Measurements from ENCODE around the gene PSAPL1.

DNA sequence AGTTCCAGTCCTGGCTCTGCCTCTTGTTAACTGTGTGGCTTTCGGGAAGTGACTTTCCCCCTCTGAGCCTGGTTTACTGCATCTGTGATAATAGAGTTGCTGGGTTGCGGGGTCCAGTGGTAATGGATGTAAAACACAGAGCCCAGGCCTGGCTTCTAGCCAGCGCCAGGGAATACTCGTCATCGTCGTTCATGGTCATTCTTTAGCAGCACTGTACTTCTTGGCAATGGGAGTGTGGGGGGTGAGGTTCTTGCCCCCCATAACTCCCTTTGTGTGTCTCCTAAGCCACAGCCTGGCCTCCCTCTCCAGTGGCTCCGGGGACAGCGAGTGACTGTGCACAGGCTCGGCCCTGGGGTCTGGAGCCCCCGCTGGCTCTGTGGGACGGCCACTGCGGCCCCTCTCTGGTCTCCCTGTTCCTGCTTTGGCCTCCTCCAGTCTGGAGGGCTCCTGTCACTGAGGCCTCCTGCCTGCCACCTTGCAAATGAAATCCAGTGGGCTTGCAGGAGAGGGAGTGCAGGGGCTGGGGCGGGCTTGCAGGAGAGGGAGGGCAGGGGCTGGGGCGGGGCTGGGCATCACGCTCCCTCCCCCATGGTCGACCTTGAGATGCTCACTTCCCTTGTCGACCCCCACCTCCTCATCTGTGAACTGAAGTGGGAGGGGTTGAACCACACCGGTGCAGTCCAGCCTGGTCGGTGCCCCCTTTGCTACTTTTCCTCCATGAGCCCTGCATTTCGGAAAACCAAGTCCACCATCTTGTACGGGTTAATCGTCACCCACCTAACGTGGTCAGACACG, 13.2 kb downstream of the PSAPL1 start:
- TF ChIP-seq, protein P1, sequence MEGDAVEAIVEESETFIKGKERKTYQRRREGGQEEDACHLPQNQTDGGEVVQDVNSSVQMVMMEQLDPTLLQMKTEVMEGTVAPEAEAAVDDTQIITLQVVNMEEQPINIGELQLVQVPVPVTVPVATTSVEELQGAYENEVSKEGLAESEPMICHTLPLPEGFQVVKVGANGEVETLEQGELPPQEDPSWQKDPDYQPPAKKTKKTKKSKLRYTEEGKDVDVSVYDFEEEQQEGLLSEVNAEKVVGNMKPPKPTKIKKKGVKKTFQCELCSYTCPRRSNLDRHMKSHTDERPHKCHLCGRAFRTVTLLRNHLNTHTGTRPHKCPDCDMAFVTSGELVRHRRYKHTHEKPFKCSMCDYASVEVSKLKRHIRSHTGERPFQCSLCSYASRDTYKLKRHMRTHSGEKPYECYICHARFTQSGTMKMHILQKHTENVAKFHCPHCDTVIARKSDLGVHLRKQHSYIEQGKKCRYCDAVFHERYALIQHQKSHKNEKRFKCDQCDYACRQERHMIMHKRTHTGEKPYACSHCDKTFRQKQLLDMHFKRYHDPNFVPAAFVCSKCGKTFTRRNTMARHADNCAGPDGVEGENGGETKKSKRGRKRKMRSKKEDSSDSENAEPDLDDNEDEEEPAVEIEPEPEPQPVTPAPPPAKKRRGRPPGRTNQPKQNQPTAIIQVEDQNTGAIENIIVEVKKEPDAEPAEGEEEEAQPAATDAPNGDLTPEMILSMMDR (IDR thresholded peaks at IDR 0.05), result no peak
- TF ChIP-seq EP300 (IDR thresholded peaks at IDR 0.05; ENCODE audit: low read depth), result no peak
- no peak for TF ChIP-seq POLR2A (IDR thresholded peaks at IDR 0.05)
- TF ChIP-seq POLR2AphosphoS5 (IDR thresholded peaks at IDR 0.05), result no peak
